ENCODE data around the gene MINDY3.

DNA sequence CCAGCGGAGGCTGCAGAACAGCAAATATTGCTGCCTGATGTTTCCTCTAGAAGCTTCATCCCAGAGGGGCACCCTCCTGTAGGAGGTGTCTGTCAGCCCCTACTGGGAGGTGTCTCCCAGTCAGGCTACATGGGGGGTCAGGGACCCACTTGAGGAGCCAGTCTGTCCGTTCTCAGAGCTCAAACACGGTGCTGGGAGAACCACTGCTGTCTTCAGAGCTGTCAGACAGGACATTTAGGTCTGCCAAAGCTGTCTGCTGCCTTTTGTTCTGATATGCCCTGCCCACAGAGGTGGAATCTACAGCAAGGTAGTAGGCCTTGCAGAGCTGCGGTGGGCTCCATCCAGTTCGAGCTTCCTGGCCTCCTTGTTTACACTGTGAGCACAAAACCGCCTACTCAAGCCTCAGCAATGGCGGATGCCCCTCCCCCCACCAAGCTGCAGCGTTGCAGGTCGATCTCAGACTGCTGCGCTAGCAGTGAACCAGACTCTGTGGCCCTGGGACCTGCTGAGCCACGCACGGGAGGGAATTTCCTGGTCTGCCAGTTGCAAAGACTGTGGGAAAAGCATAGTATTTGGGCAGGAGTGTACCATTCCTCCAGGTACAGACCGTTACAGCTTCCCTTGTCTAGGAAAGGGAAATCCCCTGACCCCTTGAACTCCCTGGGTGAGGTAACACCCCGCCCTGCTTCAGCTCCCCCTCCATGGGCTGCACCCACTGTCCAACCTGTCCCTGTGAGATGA is 17.7 kb upstream of the MINDY3 start:
- TF ChIP-seq POLR2A (IDR thresholded peaks at IDR 0.05; ENCODE audit: low read depth, low read length) (no peak), POLR2AphosphoS5 (IDR thresholded peaks at IDR 0.05; ENCODE audit: low read depth, low read length) (no peak), TAF1 (IDR thresholded peaks at IDR 0.05; ENCODE audit: low read depth, low read length) (no peak)
